Panc1 (cell line): ENCODE results near the gene UGT1A1. TPM values are rescaled to one million over a fixed set of nuclear protein-coding genes. Genes with fewer than 3 reads are reported as not detected.

Experiments used
- total RNA-seq: library from RNA; stranded (reverse); gene quantifications from one replicate; pipeline ENCODE4 v1.2.1, GENCODE V29; 2021; ENCODE audit not compliant: unreplicated experiment

The UGT1A1 gene
- total RNA-seq, 1 experiment from 2014 or later, result not detected

Other genes starting within 250 kb of the UGT1A1 start
- 26.6 TPM for gene USP40, start 193.5 kb upstream of the UGT1A1 start, total RNA-seq
- gene UGT1A8, start 142.6 kb upstream of the UGT1A1 start, total RNA-seq, result 0.15 TPM
- not detected for gene UGT1A10, start 123.8 kb upstream of the UGT1A1 start, total RNA-seq
- gene UGT1A9, start 88.4 kb upstream of the UGT1A1 start, total RNA-seq, result not detected
- not detected for gene UGT1A7, start 78.4 kb upstream of the UGT1A1 start, total RNA-seq
- gene UGT1A6, start 67.4 kb upstream of the UGT1A1 start, total RNA-seq, result not detected
- gene UGT1A5, start 47.4 kb upstream of the UGT1A1 start, total RNA-seq, result not detected
- gene UGT1A4, start 41.5 kb upstream of the UGT1A1 start, total RNA-seq, result not detected
- gene UGT1A3, start 31.2 kb upstream of the UGT1A1 start, total RNA-seq, result not detected
- gene MROH2A, start 18.1 kb downstream of the UGT1A1 start, total RNA-seq, result not detected
- gene HJURP, start 94.3 kb downstream of the UGT1A1 start, total RNA-seq, result 87.0 TPM
- 3.9 TPM for gene TRPM8, start 157.1 kb downstream of the UGT1A1 start, total RNA-seq